Ascending aorta (tissue), 2 donors: ENCODE measurements around the gene ATP2A3. TPM values are rescaled to one million over a fixed set of nuclear protein-coding genes. Genes with fewer than 3 reads are reported as not detected.
A peak's percentile ranks its signal among the peaks of the same experiment; 100 is the strongest.

ENCODE experiments used
- DNase-seq, 2 donors: peaks; one replicate each; pipeline ENCODE4 v3.0.0-alpha.2; 2019; ENCODE audit warnings: low spot score in 2 of 2
- H3K27ac ChIP-seq, 2 donors: fragments of 200-600 bp; sonication (generic); one replicate each; pipeline ENCODE4 v1.5.1; 2016 to 2017; ENCODE audit warnings: mild to moderate bottlenecking in 1 of 2
- H3K27me3 ChIP-seq: fragments of 200-600 bp; sonication (generic); one replicate; pipeline ENCODE4 v1.5.1; 2017
- H3K36me3 ChIP-seq, 2 donors: fragments of 200-600 bp; sonication (generic); one replicate each; pipeline ENCODE4 v1.5.1; 2016
- H3K4me1 ChIP-seq, 2 donors: fragments of 200-600 bp; sonication (generic); one replicate each; pipeline ENCODE4 v1.5.1; 2016 to 2017; ENCODE audit warnings: mild to moderate bottlenecking in 1 of 2
- H3K4me3 ChIP-seq, 2 donors: fragments of 200-600 bp; sonication (generic); one replicate each; pipeline ENCODE4 v1.5.1; 2016 to 2017; ENCODE audit warnings: mild to moderate bottlenecking in 1 of 2
- H3K9me3 ChIP-seq, 2 donors: fragments of 200-600 bp; sonication (generic); one replicate each; pipeline ENCODE4 v1.5.1; 2016
- CTCF ChIP-seq, 3 experiments: fragments of 200-600 bp in 2 of 3; fragments of 450-650 bp in 1 of 3; sonication (generic) in 2 of 3; IDR thresholded peaks; one replicate each; pipeline ENCODE4 v1.5.1; 2016 to 2019; ENCODE audit warnings: antibody characterized with exemption in 3 of 3, mild to moderate bottlenecking in 1 of 3, moderate library complexity in 1 of 3
- intact Hi-C: fragments of 100-400 bp; cut with DNase I; formaldehyde crosslinking; loops from one replicate; pipeline ENCODE4 v1.15.1; 2023
- total RNA-seq: library from RNA; depleted of rRNA; stranded (reverse); fragments of >200 nt; gene quantifications from one replicate; pipeline ENCODE4 v1.1.0, GENCODE V29; 2016

The ATP2A3 gene
- total RNA-seq, 1 donor from 2014 or later: 27.2 TPM

- Histone ChIP-seq H3K36me3 (peaks cover 27 to 37% of the 10 kb centered on the region in 2 donors), H3K9me3 (no peaks in the 10 kb centered on the region), H3K27me3 (no peaks in the 10 kb centered on the region), H3K4me3 (no peak overlapping the region), H3K4me1 (no peaks in the 10 kb centered on the region), H3K27ac (no peak overlapping the region)
- DNase-seq: no peak
- intact Hi-C loops: no loop called here
- TF ChIP-seq CTCF (IDR thresholded peaks at IDR 0.05): peak; percentile 19 to 53 (median 44)
These were observed 29.1 kb downstream of the ATP2A3 start for GRCh38 chr17:3935140-3935542.

GRCh38 chr17:3929764-3930163 lies 34.5 kb downstream of the ATP2A3 start:
- TF ChIP-seq CTCF (IDR thresholded peaks at IDR 0.05): no peak

GRCh38 chr17:3929181-3929580 lies 35.1 kb downstream of the ATP2A3 start:
- no peaks in the 10 kb centered on the region for H3K27me3 ChIP-seq
- no peaks in the 10 kb centered on the region for H3K9me3 ChIP-seq
- peaks cover 7 to 14% of the 10 kb centered on the region in 2 donors for H3K4me1 ChIP-seq
- intact Hi-C loops: no loop called here
- H3K4me3 ChIP-seq: no peak overlapping the region
- TF ChIP-seq CTCF (IDR thresholded peaks at IDR 0.05): no peak
- H3K36me3 ChIP-seq: peaks cover 3 to 14% of the 10 kb centered on the region in 2 donors
- no peak overlapping the region for H3K27ac ChIP-seq
- no peak for DNase-seq

More at GRCh38 chr17:3929764-3930163, 34.5 kb downstream of the ATP2A3 start:
- H3K36me3 ChIP-seq: peaks cover 8 to 20% of the 10 kb centered on the region in 2 donors
- no peak overlapping the region for H3K27ac ChIP-seq
- H3K4me3 ChIP-seq: no peak overlapping the region
- H3K27me3 ChIP-seq: no peaks in the 10 kb centered on the region
- intact Hi-C loops: no loop called here
- peaks cover 7 to 14% of the 10 kb centered on the region in 2 donors for H3K4me1 ChIP-seq
- H3K9me3 ChIP-seq: no peaks in the 10 kb centered on the region
- DNase-seq: no peak

GRCh38 chr17:3928406-3928805 lies 35.8 kb downstream of the ATP2A3 start:
- Histone ChIP-seq H3K27me3 (no peaks in the 10 kb centered on the region), H3K4me3 (no peak overlapping the region), H3K27ac (peak overlapping the region in 1 of 2 donors; percentile 60), H3K9me3 (no peaks in the 10 kb centered on the region), H3K4me1 (peaks cover 7 to 14% of the 10 kb centered on the region in 2 donors), H3K36me3 (peaks cover 0 to 14% of the 10 kb centered on the region in 2 donors)
- TF ChIP-seq CTCF (IDR thresholded peaks at IDR 0.05): no peak
- DNase-seq: no peak
- intact Hi-C loops: no loop called here

GRCh38 chr17:3927628-3928340 lies 36.5 kb downstream of the ATP2A3 start:
- H3K36me3 ChIP-seq: peaks cover 0 to 13% of the 10 kb centered on the region in 2 donors
- no peaks in the 10 kb centered on the region for H3K27me3 ChIP-seq
- no peak overlapping the region for H3K4me3 ChIP-seq
- TF ChIP-seq CTCF (IDR thresholded peaks at IDR 0.05): no peak
- peaks cover 7 to 14% of the 10 kb centered on the region in 2 donors for H3K4me1 ChIP-seq
- H3K9me3 ChIP-seq: no peaks in the 10 kb centered on the region
- intact Hi-C loops: no loop called here
- no peak for DNase-seq
- H3K27ac ChIP-seq: peak overlapping the region; percentile 3 to 60
